ENCODE results near the gene LRMDA. TPM values are rescaled to one million over a fixed set of nuclear protein-coding genes. Genes with fewer than 3 reads are reported as not detected.
"Not testable (repeated sequence)": the region's sequence is repeated elsewhere in the genome, so short reads cannot be mapped to it uniquely, and the experiment has no call there.

LRMDA gene
- total and polyA plus RNA-seq, 12 donors: 30.7 to 132 (median 78.1) TPM

- H3K27me3 ChIP-seq: no peaks in the 10 kb centered on the region
- TF ChIP-seq POLR2A (IDR thresholded peaks at IDR 0.05): no peak
- no peak for TF ChIP-seq CTCF (IDR thresholded peaks at IDR 0.05)
- intact Hi-C loops (cut with DNase I): no loop called here
- H3K9me3 ChIP-seq (replicated peaks in 1 of 3): no peaks in the 10 kb centered on the region
- H3K4me1 ChIP-seq (replicated peaks in 1 of 2): no peaks in the 10 kb centered on the region
- H3K4me3 ChIP-seq: no peak overlapping the region
- WGBS, 4 donors: 60 to 72% (median 70%) methylated on average over 3 of the region's 3 CpGs
- DNase-seq: no peak
- H3K27ac ChIP-seq: no peak overlapping the region
- H3K36me3 ChIP-seq (replicated peaks in 1 of 2): no peaks in the 10 kb centered on the region
Measured at GRCh38 chr10:76138906-76139305, 707.5 kb downstream of the LRMDA start.

- intact Hi-C loops (cut with DNase I): no loop called here
Measured at GRCh38 chr10:76139431-76139830, 708.0 kb downstream of the LRMDA start.

GRCh38 chr10:76141376-76141775 lies 710.0 kb downstream of the LRMDA start:
- no peaks in the 10 kb centered on the region for H3K4me1 ChIP-seq (replicated peaks in 1 of 2)
- WGBS, 4 donors: 93 to 98% (median 96%) methylated on average over 3 of the region's 3 CpGs
- no peak overlapping the region for H3K4me3 ChIP-seq
- no peak for TF ChIP-seq CTCF (IDR thresholded peaks at IDR 0.05)
- TF ChIP-seq POLR2A (IDR thresholded peaks at IDR 0.05): no peak
- no peak overlapping the region for H3K27ac ChIP-seq
- intact Hi-C loops (cut with DNase I): no loop called here
- no peaks in the 10 kb centered on the region for H3K36me3 ChIP-seq (replicated peaks in 1 of 2)
- H3K27me3 ChIP-seq: no peaks in the 10 kb centered on the region
- H3K9me3 ChIP-seq (replicated peaks in 1 of 3): no peaks in the 10 kb centered on the region
- DNase-seq: no peak

More at GRCh38 chr10:76139431-76139830, 708.0 kb downstream of the LRMDA start:
- Histone ChIP-seq H3K36me3 (replicated peaks in 1 of 2) (no peaks in the 10 kb centered on the region), H3K27ac (no peak overlapping the region), H3K27me3 (no peaks in the 10 kb centered on the region), H3K4me1 (replicated peaks in 1 of 2) (no peaks in the 10 kb centered on the region), H3K4me3 (no peak overlapping the region), H3K9me3 (replicated peaks in 1 of 3) (no peaks in the 10 kb centered on the region)
- no peak for TF ChIP-seq POLR2A (IDR thresholded peaks at IDR 0.05)
- WGBS, 4 donors: 92 to 96% (median 95%) methylated on average over 5 of the region's 5 CpGs
- no peak for DNase-seq

- H3K9me3 ChIP-seq (replicated peaks in 1 of 3); H3K4me1 ChIP-seq (replicated peaks in 1 of 2); H3K27me3 ChIP-seq; DNase-seq; H3K27ac ChIP-seq; H3K4me3 ChIP-seq; intact Hi-C loops (cut with DNase I); H3K36me3 ChIP-seq (replicated peaks in 1 of 2): not testable (repeated sequence)
- 90 to 98% (median 97%) methylated on average over 7 to 8 of the region's 8 CpGs; no CpG with 5 or more reads in 1 of the 4 donors for WGBS, 4 donors
Measured at GRCh38 chr10:76148217-76148616, 716.8 kb downstream of the LRMDA start.

GRCh38 chr10:76149182-76149581 lies 717.8 kb downstream of the LRMDA start:
- WGBS, 4 donors: 85 to 100% (median 87%) methylated on average over 1 of the region's 1 CpG
- H3K27ac ChIP-seq: no peak overlapping the region
- no peak overlapping the region for H3K4me3 ChIP-seq
- no peaks in the 10 kb centered on the region for H3K4me1 ChIP-seq (replicated peaks in 1 of 2)
- H3K9me3 ChIP-seq (replicated peaks in 1 of 3): peaks cover 0 to 5% (median 0%) of the 10 kb centered on the region in 3 donors
- no peaks in the 10 kb centered on the region for H3K27me3 ChIP-seq
- TF ChIP-seq POLR2A (IDR thresholded peaks at IDR 0.05) (no peak), CTCF (IDR thresholded peaks at IDR 0.05) (no peak)
- no peak for DNase-seq
- intact Hi-C loops (cut with DNase I): no loop called here
- no peaks in the 10 kb centered on the region for H3K36me3 ChIP-seq (replicated peaks in 1 of 2)

All from adrenal gland (tissue), 12 donors.